Measurements from ENCODE around the gene SMARCC2. TPM values are rescaled to one million over a fixed set of nuclear protein-coding genes. Genes with fewer than 3 reads are reported as not detected.

Gene SMARCC2
- total and polyA plus RNA-seq, 2 of the 13 experiments (the other 11 are each of a cell fraction or from before 2014, with no cell fraction given), result 21.3 to 24.1 TPM

DNA sequence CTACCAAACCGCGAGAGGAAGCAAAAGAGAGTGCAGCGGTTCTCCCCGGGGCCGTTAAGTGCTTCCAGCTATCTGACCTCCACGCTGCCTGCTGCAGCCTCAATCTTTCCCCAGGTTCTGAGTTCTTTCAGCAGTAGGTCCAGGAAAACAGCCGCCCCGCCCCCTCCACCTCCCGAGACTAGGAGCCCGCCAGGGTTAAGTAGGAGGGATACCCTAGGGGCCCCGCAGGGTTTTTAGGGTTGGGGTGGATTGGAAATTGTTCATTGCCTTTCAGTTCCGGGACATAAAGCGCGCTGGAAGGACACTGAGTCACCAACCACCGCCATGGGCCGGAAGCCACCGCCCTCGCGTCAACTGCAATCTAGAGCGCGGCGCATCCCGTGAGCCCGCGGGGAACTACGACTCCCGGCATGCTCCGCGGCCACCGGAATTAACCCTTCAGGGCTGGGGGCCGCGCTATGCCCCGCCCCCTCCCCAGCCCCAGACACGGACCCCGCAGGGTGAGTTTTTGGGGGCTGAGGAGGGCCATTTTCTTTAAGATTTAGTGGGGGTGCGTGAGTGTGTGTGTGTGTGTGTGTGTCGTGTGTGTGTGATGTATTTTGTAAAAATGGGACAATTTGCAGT is 37.0 kb downstream of the SMARCC2 start, which contains the start of gene MYL6B:
Gene MYL6B (plus strand): TSS at position 456 of the 624 bp plus-strand sequence. CDS start 1,332 bp downstream, outside the sequence.
- under 1% methylated on average over 20 of the region's 37 CpGs for WGBS (ENCODE audit: low lambda C conversion rate)
- ATAC-seq (peak; percentile 89), FAIRE-seq (peak; percentile 64), DNase-seq (ENCODE audit: low spot score) (peak; percentile 83)
- Histone ChIP-seq H2AFZ (ENCODE audit: low read length) (peak within 1 kb of the TSS; percentile 57), H3K9ac (ENCODE audit: insufficient read depth, low read depth, low read length) (peak within 1 kb of the TSS; percentile 76), H3K27ac (ENCODE audit: extremely low read length, insufficient read depth, low read length) (peak within 1 kb of the TSS; percentile 89), H3K4me3 (replicated peaks in 1 of 3; ENCODE audit: insufficient read depth in 1 of 3, low read depth in 2 of 3, low read length in 3 of 3) (peak within 1 kb of the TSS; percentile 79 to 86 (median 82)), H3K27me3 (ENCODE audit: control insufficient read depth in 1 of 2, insufficient read depth in 2 of 2, low read length in 2 of 2) (no peaks in the 10 kb centered on the region; a peak in 1 of 5 replicates), H3K4me1 (ENCODE audit: insufficient read depth, low read length) (peaks cover 39% of the 10 kb centered on the region), H3K36me3 (replicated peaks in 1 of 2; ENCODE audit: control insufficient read depth in 1 of 2, insufficient read depth in 2 of 2, low read length in 2 of 2) (0 out of 5 replicates have a peak, but pooled peaks cover 0 to 1% of the 10 kb centered on the region in 2 experiments), H3K9me3 (ENCODE audit: low read length) (no peaks in the 10 kb centered on the region), H3K79me2 (ENCODE audit: insufficient read depth, low read length) (peaks cover 15% of the 10 kb centered on the region), H3K4me2 (ENCODE audit: low read depth, low read length) (peak within 1 kb of the TSS; percentile 92), H4K20me1 (ENCODE audit: insufficient read depth, low read length) (no peaks in the 10 kb centered on the region)
- POLR2A ChIA-PET, result interaction anchor here (0.9 to 3.8 kb wide), 11 partner anchors 9 to 164 kb away, joined by 3 to 42 read pairs (median 6); partner anchors contain the start of genes CNPY2, ESYT1, PA2G4 and RNF41
- intact Hi-C loops (cut with micrococcal nuclease; ENCODE audit: unreplicated experiment), result loop anchor here (2.0 kb wide), 1 partner anchor 33 kb away; the partner anchor contains the start of gene ZC3H10
- CTCF ChIA-PET (ENCODE audit: low intra/inter-chr PET ratio, low total read pairs), result interaction anchor here (0.9 to 1.6 kb wide), 2 partner anchors 26 to 38 kb away, joined by 3 to 5 read pairs; no protein-coding TSS in a partner anchor
- in situ Hi-C loops (cut with HindIII; ENCODE audit: extremely low pct_ligation_motif_present, low pct_unique_long_range_greater_than_20kb), result no loop called here
- BruUV-seq (replicated peaks), result no TSS peak
- TF ChIP-seq, protein P1, sequence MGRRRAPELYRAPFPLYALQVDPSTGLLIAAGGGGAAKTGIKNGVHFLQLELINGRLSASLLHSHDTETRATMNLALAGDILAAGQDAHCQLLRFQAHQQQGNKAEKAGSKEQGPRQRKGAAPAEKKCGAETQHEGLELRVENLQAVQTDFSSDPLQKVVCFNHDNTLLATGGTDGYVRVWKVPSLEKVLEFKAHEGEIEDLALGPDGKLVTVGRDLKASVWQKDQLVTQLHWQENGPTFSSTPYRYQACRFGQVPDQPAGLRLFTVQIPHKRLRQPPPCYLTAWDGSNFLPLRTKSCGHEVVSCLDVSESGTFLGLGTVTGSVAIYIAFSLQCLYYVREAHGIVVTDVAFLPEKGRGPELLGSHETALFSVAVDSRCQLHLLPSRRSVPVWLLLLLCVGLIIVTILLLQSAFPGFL (CRISPR knock-in tag; IDR thresholded peaks at IDR 0.05), result no peak
- TF ChIP-seq HNRNPLL (IDR thresholded peaks at IDR 0.05; ENCODE audit: low read depth, low read length, poor library complexity, severe bottlenecking) (peak; percentile 55), CBX1 (IDR thresholded peaks at IDR 0.05; ENCODE audit: low read depth) (peak; percentile 51), ZZZ3 (CRISPR knock-in tag; IDR thresholded peaks at IDR 0.05; ENCODE audit: borderline replicate concordance) (no peak), HDAC2 (CRISPR knock-in tag; IDR thresholded peaks at IDR 0.05) (0 out of 2 replicates have a peak, but pooled peaks have one; percentile 52), CREB1 (IDR thresholded peaks at IDR 0.05) (peak; percentile 58; the same call in 1 of the 2 replicates), CREB1 (CRISPR knock-in tag; IDR thresholded peaks at IDR 0.05) (peak; percentile 68), U2AF1 (optimal IDR thresholded peaks at IDR 0.05; ENCODE audit: low read depth, low read length) (no peak), BRF2 (CRISPR knock-in tag; IDR thresholded peaks at IDR 0.05) (no peak), GATAD2A (CRISPR knock-in tag; IDR thresholded peaks at IDR 0.05) (peak; percentile 43; the same call in 1 of the 2 replicates), ZNF850 (CRISPR knock-in tag; conservative IDR thresholded peaks at IDR 0.05) (no peak), ELF3 (CRISPR knock-in tag; IDR thresholded peaks at IDR 0.05) (peak; percentile 29; the same call in 1 of the 2 replicates), ZNF143 (CRISPR knock-in tag; IDR thresholded peaks at IDR 0.05) (peak; percentile 94), ZNF20 (CRISPR knock-in tag; IDR thresholded peaks at IDR 0.05) (no peak), ZNF772 (CRISPR knock-in tag; IDR thresholded peaks at IDR 0.05) (peak; percentile 59; the same call in 1 of the 2 replicates)
- TF ChIP-seq, protein P2, sequence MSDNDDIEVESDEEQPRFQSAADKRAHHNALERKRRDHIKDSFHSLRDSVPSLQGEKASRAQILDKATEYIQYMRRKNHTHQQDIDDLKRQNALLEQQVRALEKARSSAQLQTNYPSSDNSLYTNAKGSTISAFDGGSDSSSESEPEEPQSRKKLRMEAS (IDR thresholded peaks at IDR 0.05), result peak; percentile 47; the same call in 1 of the 2 replicates
- TF ChIP-seq, protein P3, sequence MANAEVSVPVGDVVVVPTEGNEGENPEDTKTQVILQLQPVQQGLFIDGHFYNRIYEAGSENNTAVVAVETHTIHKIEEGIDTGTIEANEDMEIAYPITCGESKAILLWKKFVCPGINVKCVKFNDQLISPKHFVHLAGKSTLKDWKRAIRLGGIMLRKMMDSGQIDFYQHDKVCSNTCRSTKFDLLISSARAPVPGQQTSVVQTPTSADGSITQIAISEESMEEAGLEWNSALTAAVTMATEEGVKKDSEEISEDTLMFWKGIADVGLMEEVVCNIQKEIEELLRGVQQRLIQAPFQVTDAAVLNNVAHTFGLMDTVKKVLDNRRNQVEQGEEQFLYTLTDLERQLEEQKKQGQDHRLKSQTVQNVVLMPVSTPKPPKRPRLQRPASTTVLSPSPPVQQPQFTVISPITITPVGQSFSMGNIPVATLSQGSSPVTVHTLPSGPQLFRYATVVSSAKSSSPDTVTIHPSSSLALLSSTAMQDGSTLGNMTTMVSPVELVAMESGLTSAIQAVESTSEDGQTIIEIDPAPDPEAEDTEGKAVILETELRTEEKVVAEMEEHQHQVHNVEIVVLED (CRISPR knock-in tag; IDR thresholded peaks at IDR 0.05; ENCODE audit: borderline replicate concordance), result peak; percentile 86; the same call in 1 of the 2 replicates
- TF ChIP-seq, protein P4, sequence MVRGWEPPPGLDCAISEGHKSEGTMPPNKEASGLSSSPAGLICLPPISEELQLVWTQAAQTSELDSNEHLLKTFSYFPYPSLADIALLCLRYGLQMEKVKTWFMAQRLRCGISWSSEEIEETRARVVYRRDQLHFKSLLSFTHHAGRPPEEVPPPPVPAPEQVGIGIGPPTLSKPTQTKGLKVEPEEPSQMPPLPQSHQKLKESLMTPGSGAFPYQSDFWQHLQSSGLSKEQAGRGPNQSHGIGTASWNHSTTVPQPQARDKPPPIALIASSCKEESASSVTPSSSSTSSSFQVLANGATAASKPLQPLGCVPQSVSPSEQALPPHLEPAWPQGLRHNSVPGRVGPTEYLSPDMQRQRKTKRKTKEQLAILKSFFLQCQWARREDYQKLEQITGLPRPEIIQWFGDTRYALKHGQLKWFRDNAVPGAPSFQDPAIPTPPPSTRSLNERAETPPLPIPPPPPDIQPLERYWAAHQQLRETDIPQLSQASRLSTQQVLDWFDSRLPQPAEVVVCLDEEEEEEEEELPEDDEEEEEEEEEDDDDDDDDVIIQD (CRISPR knock-in tag; IDR thresholded peaks at IDR 0.05; ENCODE audit: low read depth), result no peak
